H1 (cell line): ENCODE results near the gene NOS2. TPM values are rescaled to one million over a fixed set of nuclear protein-coding genes. Genes with fewer than 3 reads are reported as not detected.

Experiments
- CTCF ChIA-PET: fragments of 300-600 bp; sonication (Branson Sonifier 250); formaldehyde crosslinking; loops from one replicate; lab custom pipeline; 2021; ENCODE audit not compliant: partially characterized antibody; lab: Charles Lee
- POLR2A ChIA-PET: fragments of 300-600 bp; sonication (Branson Sonifier 250); formaldehyde crosslinking; loops from one replicate; lab custom pipeline; 2021; ENCODE audit warnings: inconsistent platforms; ENCODE audit not compliant: partially characterized antibody; lab: Charles Lee
- DNase-seq, 2 experiments: peaks; one replicate each; pipeline versions ENCODE4 v3.0.0 to v3.0.0-alpha.2; 2010 to 2022; ENCODE audit warnings: low spot score in 2 of 2, low read depth in 1 of 2, mixed read lengths in 1 of 2
- FAIRE-seq: peaks from 2 replicates; lab custom pipeline; 2011; peaks lifted over from hg19 to GRCh38; lab: Jason Lieb, UNC
- H2AFZ ChIP-seq: 2 replicates; pipeline ENCODE4 v1.8.1; 2012; ENCODE audit warnings: low read length, inconsistent platforms
- H2AK5ac ChIP-seq: 2 replicates; pipeline ENCODE4 v1.6.1; 2013; ENCODE audit warnings: low read depth, low read length
- H2BK120ac ChIP-seq: replicated peaks from 2 replicates; pipeline ENCODE3; 2013; ENCODE audit warnings: low read depth, low read length, inconsistent platforms
- H2BK12ac ChIP-seq: 2 replicates; pipeline ENCODE4 v1.6.1; 2013; ENCODE audit warnings: low read depth, low read length
- H2BK15ac ChIP-seq: 2 replicates; pipeline ENCODE4 v1.6.1; 2013; ENCODE audit warnings: low read length
- H2BK20ac ChIP-seq: 2 replicates; pipeline ENCODE4 v1.6.1; 2013; ENCODE audit warnings: low read length
- H2BK5ac ChIP-seq: 2 replicates; pipeline ENCODE4 v1.6.1; 2013; ENCODE audit warnings: low read depth, low read length
- H3K14ac ChIP-seq: 2 replicates; pipeline ENCODE4 v1.6.1; 2013; ENCODE audit warnings: inconsistent platforms; ENCODE audit not compliant: insufficient read length
- H3K18ac ChIP-seq: 2 replicates; pipeline ENCODE4 v1.6.1; 2013; ENCODE audit warnings: low read length; ENCODE audit errors: extremely low read depth
- H3K23ac ChIP-seq: 2 replicates; pipeline ENCODE4 v1.6.1; 2013; ENCODE audit warnings: inconsistent platforms; ENCODE audit not compliant: insufficient read length
- H3K23me2 ChIP-seq: 2 replicates; pipeline ENCODE4 v1.6.1; 2013; ENCODE audit warnings: low read depth, low read length
- H3K27ac ChIP-seq: 2 replicates; pipeline ENCODE4 v1.6.1; 2011; ENCODE audit warnings: low read depth, low read length, inconsistent platforms
- H3K27me3 ChIP-seq, 4 experiments: replicated peaks in 1 of 4; 1 replicate in 1 of 4; 2 replicates in 3 of 4; pipeline versions ENCODE4 v1.6.1 to v1.8.1; 2011 to 2013; ENCODE audit warnings: low read length in 3 of 4, mild to moderate bottlenecking in 3 of 4, inconsistent platforms in 2 of 4, mixed read lengths in 2 of 4, moderate library complexity in 1 of 4; ENCODE audit not compliant: control insufficient read depth in 3 of 4, insufficient read depth in 3 of 4; ENCODE audit errors: extremely low read depth in 1 of 4
- H3K36me3 ChIP-seq, 4 experiments: 2 replicates each; pipeline versions ENCODE4 v1.6.1 to v1.8.1; 2011 to 2013; ENCODE audit warnings: mild to moderate bottlenecking in 4 of 4, low read length in 3 of 4, moderate library complexity in 2 of 4, control low read depth in 1 of 4, inconsistent platforms in 1 of 4; ENCODE audit not compliant: insufficient read depth in 4 of 4, control insufficient read depth in 2 of 4
- H3K4ac ChIP-seq: replicated peaks from 2 replicates; pipeline ENCODE3; 2013; ENCODE audit warnings: low read length, low read depth, mixed read lengths, inconsistent platforms; ENCODE audit not compliant: insufficient read length
- H3K4me1 ChIP-seq, 4 experiments: replicated peaks in 1 of 4; 1 replicate in 1 of 4; 2 replicates in 3 of 4; pipeline versions ENCODE4 v1.6.1 to v1.8.1; 2011 to 2013; ENCODE audit warnings: low read length in 3 of 4, inconsistent platforms in 2 of 4, mixed read lengths in 1 of 4; ENCODE audit not compliant: insufficient read depth in 4 of 4, control insufficient read depth in 3 of 4
- H3K4me2 ChIP-seq, 2 experiments: 2 replicates each; pipeline versions ENCODE4 v1.6.1 to v1.8.1; 2011 to 2013; ENCODE audit warnings: low read depth in 2 of 2, low read length in 2 of 2, control low read depth in 1 of 2, inconsistent platforms in 1 of 2, mild to moderate bottlenecking in 1 of 2; ENCODE audit not compliant: insufficient read depth in 1 of 2
- H3K4me3 ChIP-seq, 4 experiments: fragments of 200-600, 300-600 bp in 1 of 4; sonication (generic), shearing (Covaris generic), sonication (Bioruptor Twin) in 1 of 4; 2 replicates each; pipeline versions ENCODE4 v1.5.1 to v1.8.1; 2011 to 2016; ENCODE audit warnings: low read length in 4 of 4, low read depth in 3 of 4, control low read depth in 2 of 4, inconsistent platforms in 2 of 4, mild to moderate bottlenecking in 2 of 4, mixed read lengths in 1 of 4, moderate library complexity in 1 of 4; ENCODE audit not compliant: insufficient read depth in 2 of 4; ENCODE audit errors: extremely low read depth in 1 of 4
- H3K56ac ChIP-seq: replicated peaks from 2 replicates; pipeline ENCODE3; 2013; ENCODE audit warnings: low read depth, mild to moderate bottlenecking, mixed read lengths, low read length, inconsistent platforms; ENCODE audit not compliant: insufficient read length
- H3K79me1 ChIP-seq: 2 replicates; pipeline ENCODE4 v1.6.1; 2013; ENCODE audit warnings: low read depth, low read length, control low read depth
- H3K79me2 ChIP-seq, 2 experiments: 2 replicates each; pipeline versions ENCODE4 v1.6.1 to v1.8.1; 2012 to 2013; ENCODE audit warnings: low read length in 2 of 2, mild to moderate bottlenecking in 2 of 2, inconsistent platforms in 1 of 2; ENCODE audit not compliant: insufficient read depth in 2 of 2, control insufficient read depth in 1 of 2
- H3K9ac ChIP-seq, 4 experiments: replicated peaks in 1 of 4; 1 replicate in 1 of 4; 2 replicates in 3 of 4; pipeline versions ENCODE4 v1.6.1 to v1.8.1; 2011 to 2013; ENCODE audit warnings: low read depth in 3 of 4, low read length in 3 of 4, control low read depth in 2 of 4, mild to moderate bottlenecking in 2 of 4, moderate library complexity in 2 of 4, inconsistent platforms in 1 of 4; ENCODE audit errors: extremely low read depth in 1 of 4
- H3K9me3 ChIP-seq, 2 experiments: 2 replicates each; pipeline versions ENCODE4 v1.6.1 to v1.8.1; 2012 to 2013; ENCODE audit warnings: mild to moderate bottlenecking in 2 of 2, moderate library complexity in 2 of 2, control low read depth in 1 of 2, inconsistent platforms in 1 of 2, low read depth in 1 of 2, low read length in 1 of 2, mixed read lengths in 1 of 2; ENCODE audit not compliant: insufficient read depth in 2 of 2
- H4K20me1 ChIP-seq, 2 experiments: replicated peaks in 1 of 2; 2 replicates each; pipeline versions ENCODE3 to v1.8.1; 2011 to 2013; ENCODE audit warnings: inconsistent platforms in 2 of 2, low read length in 2 of 2, mild to moderate bottlenecking in 1 of 2; ENCODE audit not compliant: insufficient read depth in 2 of 2, control insufficient read depth in 1 of 2
- H4K5ac ChIP-seq: 2 replicates; pipeline ENCODE4 v1.6.1; 2013; ENCODE audit warnings: low read length, low read depth, mixed read lengths, inconsistent platforms; ENCODE audit not compliant: insufficient read length
- H4K8ac ChIP-seq: 2 replicates; pipeline ENCODE4 v1.8.0; 2013; ENCODE audit warnings: mild to moderate bottlenecking, moderate library complexity, low read length, inconsistent platforms; ENCODE audit not compliant: insufficient read depth; ENCODE audit errors: extremely low read depth
- H4K91ac ChIP-seq: replicated peaks from 2 replicates; pipeline ENCODE3; 2013; ENCODE audit warnings: low read length, mixed read lengths, inconsistent platforms; ENCODE audit not compliant: insufficient read length
- HDAC2 ChIP-seq, 2 experiments: fragments of 300-600 bp in 1 of 2; sonication (generic) in 1 of 2; IDR thresholded peaks; 2 replicates each; pipeline ENCODE4 v1.6.1; 2011 to 2012; ENCODE audit warnings: low read depth in 2 of 2, low read length in 2 of 2, mild to moderate bottlenecking in 2 of 2, moderate library complexity in 2 of 2, borderline replicate concordance in 1 of 2, inconsistent platforms in 1 of 2
- RFX5 ChIP-seq: IDR thresholded peaks from 2 replicates; pipeline ENCODE4 v1.6.1; 2011; ENCODE audit warnings: low read depth, low read length, improper control_type of control experiment, borderline replicate concordance
- TEAD4 ChIP-seq: IDR thresholded peaks from 2 replicates; pipeline ENCODE4 v1.6.1; 2012; ENCODE audit warnings: low read depth, low read length, inconsistent platforms, mixed read lengths
- WGBS, 2 experiments: shearing (Covaris generic) in 1 of 2; methylation state at CpG; one replicate each; pipeline versions ENCODE4 v1.1.6 to v1.1.7; 2013 to 2015; ENCODE audit warnings: low lambda C conversion rate in 2 of 2, mixed read lengths in 2 of 2, inconsistent platforms in 1 of 2, low coverage in 1 of 2, missing lambda C conversion rate in 1 of 2; ENCODE audit not compliant: insufficient replicate concordance in 2 of 2, insufficient coverage in 1 of 2, insufficient read length in 1 of 2; ENCODE audit errors: extremely low coverage in 1 of 2, missing lambda C conversion rate in 1 of 2; 5-methylcytosine and 5-hydroxymethylcytosine counted together
- polyA plus RNA-seq, 7 experiments: library from polyadenylated mRNA; depleted of rRNA in 3 of 7; stranded (reverse) in 5 of 7; unstranded in 2 of 7; fragments of >200 nt in 5 of 7; fragments of 200-250 nt in 2 of 7; gene quantifications; 1 replicate in 5 of 7; 2 replicates in 1 of 7; 4 replicates in 1 of 7; pipeline versions ENCODE4 v1.2.1 to v1.2.3, GENCODE V29; 2011 to 2013; ENCODE audit warnings: missing spikeins in 2 of 7, mixed read lengths in 2 of 7
- total RNA-seq: library from RNA; stranded (reverse); fragmentation: NEBNext Ultra II Directional; extraction: Animal tissue kit (Norgen Biotek cat#: 25700); gene quantifications from 2 replicates; pipeline ENCODE4 v1.2.1, GENCODE V29; 2021

The NOS2 gene
- total and polyA plus RNA-seq, 2 of the 8 experiments (the other 6 are each of a cell fraction or from before 2014, with no cell fraction given) = 1.0 to 1.9 TPM

DNA sequence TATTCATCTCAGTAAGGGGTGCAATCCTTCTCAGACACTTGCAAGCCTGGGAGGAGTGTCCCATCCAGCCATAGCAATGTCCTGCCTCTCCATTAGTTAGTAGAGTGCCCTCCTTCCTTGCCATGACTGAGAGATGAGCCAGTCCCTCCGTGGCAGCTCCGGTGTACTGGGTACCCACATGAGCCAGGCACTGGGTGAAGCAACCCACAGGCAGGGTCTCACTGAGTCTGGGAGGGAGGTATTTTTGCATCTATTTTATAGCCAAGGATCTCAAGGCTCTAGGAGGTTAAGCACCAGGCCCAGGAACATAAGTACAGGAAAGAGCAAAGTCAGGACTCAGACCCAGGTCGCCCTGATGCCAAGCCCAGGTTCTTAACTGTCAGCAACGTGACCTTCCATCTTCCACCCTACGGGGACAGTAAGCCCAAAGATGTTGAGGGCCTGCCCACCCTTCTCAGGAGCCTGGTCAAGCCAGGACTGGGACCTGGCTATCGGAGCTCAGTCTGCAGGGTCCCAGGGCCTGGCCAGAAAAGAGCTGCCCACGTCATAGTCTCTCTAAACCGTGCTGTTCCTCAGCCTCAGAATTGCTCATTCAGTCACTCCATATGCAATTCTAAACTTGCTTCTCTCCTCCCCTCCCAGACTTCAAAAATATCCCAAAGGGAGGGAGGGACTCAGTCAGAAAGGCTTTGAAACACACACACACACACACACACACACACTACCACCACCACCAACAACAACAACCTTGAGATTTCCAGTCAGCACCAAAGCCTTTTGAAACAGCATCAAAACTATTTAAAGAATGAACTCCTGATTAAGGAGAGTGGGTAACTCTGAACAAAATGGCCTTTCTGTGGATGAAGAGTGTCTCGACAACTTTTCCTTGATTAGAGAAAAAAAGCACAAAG is 16.6 kb downstream of the NOS2 start:
- Histone ChIP-seq H3K79me1 (no peaks in the 10 kb centered on the region), H2BK120ac (no peak overlapping the region), H3K27ac (no peak overlapping the region), H2BK20ac (no peak overlapping the region), H4K5ac (no peak overlapping the region), H4K91ac (no peak overlapping the region), H3K9me3 (no peaks in the 10 kb centered on the region), H3K14ac (no peak overlapping the region), H3K56ac (no peak overlapping the region), H3K4me3 (no peak overlapping the region), H3K36me3 (no peaks in the 10 kb centered on the region), H4K8ac (no peak overlapping the region), H2BK15ac (no peak overlapping the region), H3K23ac (no peak overlapping the region), H3K18ac (no peak overlapping the region), H2AK5ac (no peak overlapping the region), H3K4me1 (peaks cover 0 to 2% (median 0%) of the 10 kb centered on the region in 4 experiments; a peak in 1 of 7 replicates), H3K4me2 (no peak overlapping the region), H4K20me1 (no peaks in the 10 kb centered on the region), H3K79me2 (no peaks in the 10 kb centered on the region), H2AFZ (no peak overlapping the region), H3K27me3 (no peaks in the 10 kb centered on the region), H3K9ac (no peak overlapping the region), H2BK12ac (no peak overlapping the region), H3K23me2 (no peaks in the 10 kb centered on the region), H3K4ac (no peak overlapping the region), H2BK5ac (no peak overlapping the region)
- DNase-seq (no peak), FAIRE-seq (no peak)
- POLR2A ChIA-PET = interaction anchor here (0.9 kb wide), 1 partner anchor 9 kb away, joined by 3 read pairs; no protein-coding TSS in a partner anchor
- CTCF ChIA-PET = interaction anchor here (0.7 to 6.5 kb wide), 8 partner anchors 20 to 406 kb away, joined by 3 to 38 read pairs (median 3); no protein-coding TSS in a partner anchor
- 88% methylated on average over 9 of the region's 9 CpGs; no CpG with 5 or more reads in 1 of the 2 experiments for WGBS, 2 experiments
- TF ChIP-seq RFX5 = no peak
- TF ChIP-seq TEAD4 = no peak
- TF ChIP-seq HDAC2 (IDR thresholded peaks at IDR 0.05; ENCODE audit: borderline replicate concordance in 1 of 2, low read depth in 2 of 2, low read length in 2 of 2) = no peak
